Measurements from ENCODE around the gene GLRA2.

- TF ChIP-seq CTCF (IDR thresholded peaks at IDR 0.05) (no peak), REST (IDR thresholded peaks at IDR 0.05; ENCODE audit: insufficient read depth in 1 of 2, low read depth in 2 of 2, low read length in 1 of 2) (no peak), POLR2AphosphoS5 (IDR thresholded peaks at IDR 0.05; ENCODE audit: low read depth, low read length) (no peak)
Observed at GRCh38 chrX:14616301-14616700, 87.0 kb downstream of the GLRA2 start.

All from Panc1 (cell line).